ENCODE data around the gene PLEKHA6.

The PLEKHA6 gene

GRCh38 chr1:204295671-204296070 is 64.1 kb downstream of the PLEKHA6 start:
- no peaks in the 10 kb centered on the region for H3K27me3 ChIP-seq (ENCODE audit: insufficient read depth, low read length)
- H2AK5ac ChIP-seq (ENCODE audit: low read length): no peak overlapping the region
- H2BK120ac ChIP-seq (ENCODE audit: insufficient read depth, low read length, poor library complexity): peak overlapping the region; percentile 3
- H4K8ac ChIP-seq (ENCODE audit: low read depth, low read length): no peak overlapping the region
- H3K36me3 ChIP-seq (ENCODE audit: control insufficient read depth in 1 of 2, insufficient read depth in 2 of 2, low read length in 2 of 2): no peaks in the 10 kb centered on the region
- H3K14ac ChIP-seq (ENCODE audit: low read length): no peak overlapping the region
- no CpG with 5 or more reads among the region's 10 CpGs for WGBS (ENCODE audit: extremely low coverage, insufficient coverage, insufficient read length)
- peaks cover 23 to 28% of the 10 kb centered on the region in 2 experiments for H3K4me1 ChIP-seq (ENCODE audit: control insufficient read depth in 1 of 2, insufficient read depth in 2 of 2, low read length in 2 of 2)
- no peak for DNase-seq
- H2BK5ac ChIP-seq (ENCODE audit: low read depth, low read length, poor library complexity): no peak overlapping the region
- peak overlapping the region; percentile 21 for H4K91ac ChIP-seq (ENCODE audit: low read depth, low read length)
- peaks cover 4% of the 10 kb centered on the region for H3K79me1 ChIP-seq (ENCODE audit: low read length)
- H3K23ac ChIP-seq (ENCODE audit: low read length): no peak overlapping the region
- H4K12ac ChIP-seq (ENCODE audit: low read depth, low read length): no peak overlapping the region
- H3K27ac ChIP-seq (ENCODE audit: low read depth, low read length): no peak overlapping the region
- H3K4me2 ChIP-seq (ENCODE audit: low read length): no peak overlapping the region
- no peaks in the 10 kb centered on the region for H3K79me2 ChIP-seq (ENCODE audit: control insufficient read depth, insufficient read depth, low read length, poor library complexity)
- no peak overlapping the region for H3K9ac ChIP-seq (ENCODE audit: low read length)
- H2AFZ ChIP-seq (ENCODE audit: insufficient read depth, low read length, poor library complexity): no peak overlapping the region
- no peak overlapping the region for H2BK12ac ChIP-seq (ENCODE audit: low read length)
- no peak overlapping the region for H3K4me3 ChIP-seq (ENCODE audit: low read depth, low read length)
- H3K4ac ChIP-seq (ENCODE audit: low read depth, low read length): no peak overlapping the region
- no peak overlapping the region for H3K18ac ChIP-seq (ENCODE audit: low read length)
- H3K9me3 ChIP-seq (ENCODE audit: insufficient read depth, low read depth, low read length): no peaks in the 10 kb centered on the region

GRCh38 chr1:204294357-204294756 is 65.4 kb downstream of the PLEKHA6 start:
- no peak overlapping the region for H3K4ac ChIP-seq (ENCODE audit: low read depth, low read length)
- H3K79me2 ChIP-seq (ENCODE audit: control insufficient read depth, insufficient read depth, low read length, poor library complexity): no peaks in the 10 kb centered on the region
- H3K79me1 ChIP-seq (ENCODE audit: low read length): peaks cover 4% of the 10 kb centered on the region
- no peak overlapping the region for H3K23ac ChIP-seq (ENCODE audit: low read length)
- no peak overlapping the region for H3K14ac ChIP-seq (ENCODE audit: low read length)
- WGBS (ENCODE audit: extremely low coverage, insufficient coverage, insufficient read length): no CpG with 5 or more reads among the region's 5 CpGs
- no peaks in the 10 kb centered on the region for H3K9me3 ChIP-seq (ENCODE audit: insufficient read depth, low read depth, low read length)
- no peak overlapping the region for H3K27ac ChIP-seq (ENCODE audit: low read depth, low read length)
- H3K27me3 ChIP-seq (ENCODE audit: insufficient read depth, low read length): no peaks in the 10 kb centered on the region
- H4K8ac ChIP-seq (ENCODE audit: low read depth, low read length): no peak overlapping the region
- no peak overlapping the region for H3K4me2 ChIP-seq (ENCODE audit: low read length)
- H3K4me3 ChIP-seq (ENCODE audit: low read depth, low read length): no peak overlapping the region
- H3K18ac ChIP-seq (ENCODE audit: low read length): no peak overlapping the region
- H4K91ac ChIP-seq (ENCODE audit: low read depth, low read length): no peak overlapping the region
- peak; percentile 73 to 89 for DNase-seq
- no peak overlapping the region for H3K9ac ChIP-seq (ENCODE audit: low read length)
- H4K12ac ChIP-seq (ENCODE audit: low read depth, low read length): no peak overlapping the region
- no peak overlapping the region for H2BK12ac ChIP-seq (ENCODE audit: low read length)
- peaks cover 24 to 27% of the 10 kb centered on the region in 2 experiments for H3K4me1 ChIP-seq (ENCODE audit: control insufficient read depth in 1 of 2, insufficient read depth in 2 of 2, low read length in 2 of 2)
- H3K36me3 ChIP-seq (ENCODE audit: control insufficient read depth in 1 of 2, insufficient read depth in 2 of 2, low read length in 2 of 2): no peaks in the 10 kb centered on the region
- H2BK120ac ChIP-seq (ENCODE audit: insufficient read depth, low read length, poor library complexity): no peak overlapping the region
- H2AK5ac ChIP-seq (ENCODE audit: low read length): no peak overlapping the region
- no peak overlapping the region for H2AFZ ChIP-seq (ENCODE audit: insufficient read depth, low read length, poor library complexity)
- no peak overlapping the region for H2BK5ac ChIP-seq (ENCODE audit: low read depth, low read length, poor library complexity)

- Histone ChIP-seq H3K36me3 (ENCODE audit: control insufficient read depth in 1 of 2, insufficient read depth in 2 of 2, low read length in 2 of 2) (no peaks in the 10 kb centered on the region), H2AFZ (ENCODE audit: insufficient read depth, low read length, poor library complexity) (no peak overlapping the region), H3K23ac (ENCODE audit: low read length) (no peak overlapping the region), H4K91ac (ENCODE audit: low read depth, low read length) (peak overlapping the region; percentile 15), H3K18ac (ENCODE audit: low read length) (no peak overlapping the region), H3K9ac (ENCODE audit: low read length) (no peak overlapping the region), H3K79me1 (ENCODE audit: low read length) (peaks cover 6% of the 10 kb centered on the region), H2BK5ac (ENCODE audit: low read depth, low read length, poor library complexity) (no peak overlapping the region), H3K9me3 (ENCODE audit: insufficient read depth, low read depth, low read length) (no peaks in the 10 kb centered on the region), H4K12ac (ENCODE audit: low read depth, low read length) (no peak overlapping the region), H3K4me1 (ENCODE audit: control insufficient read depth in 1 of 2, insufficient read depth in 2 of 2, low read length in 2 of 2) (peaks cover 24 to 27% of the 10 kb centered on the region in 2 experiments), H2AK5ac (ENCODE audit: low read length) (no peak overlapping the region), H3K27me3 (ENCODE audit: insufficient read depth, low read length) (no peaks in the 10 kb centered on the region), H3K79me2 (ENCODE audit: control insufficient read depth, insufficient read depth, low read length, poor library complexity) (no peaks in the 10 kb centered on the region), H2BK120ac (ENCODE audit: insufficient read depth, low read length, poor library complexity) (no peak overlapping the region), H3K27ac (ENCODE audit: low read depth, low read length) (no peak overlapping the region), H3K4me3 (ENCODE audit: low read depth, low read length) (no peak overlapping the region), H4K8ac (ENCODE audit: low read depth, low read length) (no peak overlapping the region), H3K4ac (ENCODE audit: low read depth, low read length) (no peak overlapping the region), H2BK12ac (ENCODE audit: low read length) (no peak overlapping the region), H3K4me2 (ENCODE audit: low read length) (no peak overlapping the region), H3K14ac (ENCODE audit: low read length) (no peak overlapping the region)
- DNase-seq: no peak
- WGBS (ENCODE audit: extremely low coverage, insufficient coverage, insufficient read length): no CpG with 5 or more reads among the region's 7 CpGs
Observed at GRCh38 chr1:204293605-204294337, 66.0 kb downstream of the PLEKHA6 start.

- H3K4me2 ChIP-seq (ENCODE audit: low read length): no peak overlapping the region
- H4K12ac ChIP-seq (ENCODE audit: low read depth, low read length): no peak overlapping the region
- no peak overlapping the region for H3K27ac ChIP-seq (ENCODE audit: low read depth, low read length)
- H2BK12ac ChIP-seq (ENCODE audit: low read length): no peak overlapping the region
- H3K18ac ChIP-seq (ENCODE audit: low read length): no peak overlapping the region
- no peak overlapping the region for H2AK5ac ChIP-seq (ENCODE audit: low read length)
- no peaks in the 10 kb centered on the region for H3K36me3 ChIP-seq (ENCODE audit: control insufficient read depth in 1 of 2, insufficient read depth in 2 of 2, low read length in 2 of 2)
- H3K27me3 ChIP-seq (ENCODE audit: insufficient read depth, low read length): no peaks in the 10 kb centered on the region
- no peaks in the 10 kb centered on the region for H3K79me2 ChIP-seq (ENCODE audit: control insufficient read depth, insufficient read depth, low read length, poor library complexity)
- no peak overlapping the region for H4K91ac ChIP-seq (ENCODE audit: low read depth, low read length)
- H3K9me3 ChIP-seq (ENCODE audit: insufficient read depth, low read depth, low read length): no peaks in the 10 kb centered on the region
- H3K9ac ChIP-seq (ENCODE audit: low read length): no peak overlapping the region
- H3K4me3 ChIP-seq (ENCODE audit: low read depth, low read length): no peak overlapping the region
- no CpG with 5 or more reads among the region's 5 CpGs for WGBS (ENCODE audit: extremely low coverage, insufficient coverage, insufficient read length)
- H3K23ac ChIP-seq (ENCODE audit: low read length): no peak overlapping the region
- H2BK120ac ChIP-seq (ENCODE audit: insufficient read depth, low read length, poor library complexity): no peak overlapping the region
- H3K4me1 ChIP-seq (ENCODE audit: control insufficient read depth in 1 of 2, insufficient read depth in 2 of 2, low read length in 2 of 2): peaks cover 30 to 32% of the 10 kb centered on the region in 2 experiments
- H3K79me1 ChIP-seq (ENCODE audit: low read length): peaks cover 6% of the 10 kb centered on the region
- no peak overlapping the region for H2AFZ ChIP-seq (ENCODE audit: insufficient read depth, low read length, poor library complexity)
- no peak overlapping the region for H4K8ac ChIP-seq (ENCODE audit: low read depth, low read length)
- H2BK5ac ChIP-seq (ENCODE audit: low read depth, low read length, poor library complexity): no peak overlapping the region
- no peak for DNase-seq
- no peak overlapping the region for H3K14ac ChIP-seq (ENCODE audit: low read length)
- H3K4ac ChIP-seq (ENCODE audit: low read depth, low read length): peak overlapping the region; percentile 7
Observed at GRCh38 chr1:204292740-204293139, 67.0 kb downstream of the PLEKHA6 start.

Measured in trophoblast cell (in vitro differentiated cells and primary cell).